B cell (primary cell): Measurements from ENCODE around the gene APOBEC3H. TPM values are rescaled to one million over a fixed set of nuclear protein-coding genes. Genes with fewer than 3 reads are reported as not detected.

ENCODE experiments used
- ATAC-seq: fragments of 200-7000 bp; cut with Tn5 transposase; one replicate; pipeline ENCODE4 v1.10.0; 2021; ENCODE audit warnings: low read depth, mild to moderate bottlenecking, moderate number of reproducible peaks, moderate library complexity
- CTCF ChIA-PET: fragments of 350-600 bp; sonication (Branson Sonifier 250); formaldehyde crosslinking; loops from one replicate; lab custom pipeline; 2021; ENCODE audit warnings: antibody characterized with exemption, inconsistent platforms; lab: Charles Lee
- POLR2A ChIA-PET: fragments of 350-600 bp; sonication (Branson Sonifier 250); formaldehyde crosslinking; loops from one replicate; lab custom pipeline; 2021; ENCODE audit warnings: antibody characterized with exemption; lab: Charles Lee
- DNase-seq: peaks from one replicate; pipeline ENCODE4 v3.0.0; 2013
- H2AFZ ChIP-seq: 2 replicates; pipeline ENCODE4 v1.6.1; 2012; ENCODE audit warnings: mild to moderate bottlenecking, low read depth, low read length; ENCODE audit not compliant: insufficient read depth, poor library complexity, severe bottlenecking
- H3K27ac ChIP-seq, 2 donors: 1 replicate in 1 of 2; 2 replicates in 1 of 2; pipeline ENCODE4 v1.5.1; 2012 to 2013; ENCODE audit warnings: low read length in 2 of 2, mild to moderate bottlenecking in 2 of 2, moderate library complexity in 1 of 2
- H3K27me3 ChIP-seq, 4 experiments: fragments of 200-600 bp in 1 of 4; sonication (generic) in 1 of 4; replicated peaks in 1 of 4; 1 replicate in 2 of 4; 2 replicates in 2 of 4; pipeline versions ENCODE4 v1.6.1 to v1.7.0; 2013 to 2016; ENCODE audit warnings: low read length in 3 of 4, mild to moderate bottlenecking in 2 of 4, mixed read lengths in 1 of 4, moderate library complexity in 1 of 4; ENCODE audit not compliant: insufficient read depth in 4 of 4, control insufficient read depth in 3 of 4; ENCODE audit errors: control extremely low read depth in 1 of 4
- H3K36me3 ChIP-seq, 2 experiments: replicated peaks in 1 of 2; 1 replicate in 1 of 2; 2 replicates in 1 of 2; pipeline versions ENCODE4 v1.6.1 to v1.7.1; 2013; ENCODE audit warnings: low read length in 1 of 2; ENCODE audit not compliant: insufficient read depth in 2 of 2, control insufficient read depth in 1 of 2; ENCODE audit errors: control extremely low read depth in 1 of 2, extremely low read depth in 1 of 2
- H3K4me1 ChIP-seq, 2 donors: fragments of 200-600 bp in 1 of 2; sonication (generic) in 1 of 2; 1 replicate in 1 of 2; 2 replicates in 1 of 2; pipeline versions ENCODE4 v1.5.1 to v1.6.1; 2013 to 2017; ENCODE audit warnings: low read length in 2 of 2; ENCODE audit not compliant: control insufficient read depth in 2 of 2, insufficient read depth in 2 of 2
- H3K4me2 ChIP-seq: replicated peaks from 2 replicates; pipeline ENCODE3; 2012; ENCODE audit warnings: mild to moderate bottlenecking, low read depth, low read length; ENCODE audit not compliant: poor library complexity, severe bottlenecking
- H3K4me3 ChIP-seq, 5 experiments: fragments of 200-600 bp in 1 of 5; sonication (generic) in 1 of 5; 1 replicate in 3 of 5; 2 replicates in 2 of 5; pipeline versions ENCODE4 v1.5.1 to v1.7.0; 2011 to 2016; ENCODE audit warnings: low read length in 4 of 5, mild to moderate bottlenecking in 4 of 5, low read depth in 2 of 5, control low read depth in 1 of 5, moderate library complexity in 1 of 5; ENCODE audit not compliant: insufficient read depth in 1 of 5; ENCODE audit errors: control extremely low read depth in 1 of 5, extremely low read depth in 1 of 5
- H3K79me2 ChIP-seq: fragments of 200-600 bp; sonication (generic); one replicate; pipeline ENCODE4 v1.6.0; 2016; ENCODE audit warnings: low read length; ENCODE audit not compliant: control insufficient read depth, insufficient read depth
- H3K9ac ChIP-seq: fragments of 200-600 bp; sonication (generic); 2 replicates; pipeline ENCODE4 v1.6.1; 2017; ENCODE audit warnings: mild to moderate bottlenecking, low read length, moderate library complexity
- H3K9me3 ChIP-seq, 3 donors: one replicate each; pipeline versions ENCODE4 v1.6.1 to v1.7.1; 2013; ENCODE audit warnings: low read length in 2 of 3; ENCODE audit not compliant: control insufficient read depth in 2 of 3, insufficient read depth in 1 of 3; ENCODE audit errors: control extremely low read depth in 1 of 3
- H4K20me1 ChIP-seq: 2 replicates; pipeline ENCODE4 v1.6.0; 2012; ENCODE audit warnings: mild to moderate bottlenecking, low read length; ENCODE audit not compliant: insufficient read depth, control insufficient read depth, poor library complexity, severe bottlenecking
- H3K27ac Mint-ChIP-seq: one replicate; pipeline ENCODE4 v1.8.0; 2021; ENCODE audit warnings: mixed read lengths
- H3K27me3 Mint-ChIP-seq: one replicate; pipeline ENCODE4 v1.8.0; 2021; ENCODE audit warnings: mixed read lengths
- H3K4me1 Mint-ChIP-seq: one replicate; pipeline ENCODE4 v1.8.0; 2021; ENCODE audit warnings: mixed read lengths
- H3K4me3 Mint-ChIP-seq: one replicate; pipeline ENCODE4 v1.8.0; 2021; ENCODE audit warnings: mixed read lengths
- H3K9me3 Mint-ChIP-seq: one replicate; pipeline ENCODE4 v1.8.0; 2022; ENCODE audit warnings: mixed read lengths; ENCODE audit not compliant: insufficient read depth
- CTCF ChIP-seq: fragments of 200-600 bp; IDR thresholded peaks from one replicate; pipeline ENCODE4 v1.8.0; 2022; ENCODE audit warnings: antibody characterized with exemption, mild to moderate bottlenecking
- EZH2 ChIP-seq: IDR thresholded peaks from 2 replicates; pipeline ENCODE4 v1.6.1; 2012; ENCODE audit warnings: borderline replicate concordance, low read depth, mild to moderate bottlenecking, moderate library complexity, low read length; ENCODE audit not compliant: insufficient read depth, poor library complexity, severe bottlenecking
- WGBS: methylation state at CpG from one replicate; pipeline ENCODE4 v1.1.5; 2013; ENCODE audit warnings: missing lambda C conversion rate; ENCODE audit not compliant: insufficient coverage; 5-methylcytosine and 5-hydroxymethylcytosine counted together
- intact Hi-C: fragments of 100-400 bp; cut with micrococcal nuclease; formaldehyde crosslinking; loops from one replicate; pipeline ENCODE4 v1.10.0; 2022
- polyA plus RNA-seq: library from polyadenylated mRNA; depleted of rRNA; stranded (reverse); fragments of >200 nt; gene quantifications from 2 replicates; pipeline ENCODE4 v1.2.3, GENCODE V29; 2012
- total RNA-seq, 2 donors: library from RNA; stranded (reverse); fragments of 120-200 nt in 1 of 2; gene quantifications; 1 replicate in 1 of 2; 2 replicates in 1 of 2; pipeline versions ENCODE4 v1.2.3 to v1.2.4, GENCODE V29; 2013 to 2022

Gene APOBEC3H
- total and polyA plus RNA-seq, 2 donors (not counting 1 experiment from before 2014, with no cell fraction given), result 0.59 to 1.4 TPM

- Mint-ChIP-seq H3K4me1 (no peaks in the 10 kb centered on the region), H3K27ac (no peak overlapping the region), H3K27me3 (no peaks in the 10 kb centered on the region), H3K9me3 (no peaks in the 10 kb centered on the region), H3K4me3 (no peak overlapping the region)
- ATAC-seq (no peak), DNase-seq (no peak)
- intact Hi-C loops, result no loop called here
- no peaks in the 10 kb centered on the region for H3K4me1 ChIP-seq
- POLR2A ChIA-PET, result interaction anchor here (0.5 kb wide), 1 partner anchor 188 kb away, joined by 3 read pairs; no protein-coding TSS in a partner anchor
- no peak overlapping the region for H3K4me3 ChIP-seq
- no peaks in the 10 kb centered on the region for H3K27me3 ChIP-seq
- no peak overlapping the region for H3K9ac ChIP-seq
- H3K36me3 ChIP-seq, result peaks cover 0 to 26% of the 10 kb centered on the region in 2 experiments
- no peak overlapping the region for H3K4me2 ChIP-seq
- H3K27ac ChIP-seq, result no peak overlapping the region
- TF ChIP-seq EZH2 (no peak), CTCF (no peak)
- CTCF ChIA-PET, result no interaction called here
- peaks cover 0 to 4% (median 0%) of the 10 kb centered on the region in 3 donors for H3K9me3 ChIP-seq
- H4K20me1 ChIP-seq, result peaks cover 41% of the 10 kb centered on the region
- no peak overlapping the region for H2AFZ ChIP-seq
- 82% methylated on average over 16 of the region's 24 CpGs for WGBS
- no peaks in the 10 kb centered on the region for H3K79me2 ChIP-seq
Measured at GRCh38 chr22:39130892-39131855, 34.1 kb downstream of the APOBEC3H start.

DNA sequence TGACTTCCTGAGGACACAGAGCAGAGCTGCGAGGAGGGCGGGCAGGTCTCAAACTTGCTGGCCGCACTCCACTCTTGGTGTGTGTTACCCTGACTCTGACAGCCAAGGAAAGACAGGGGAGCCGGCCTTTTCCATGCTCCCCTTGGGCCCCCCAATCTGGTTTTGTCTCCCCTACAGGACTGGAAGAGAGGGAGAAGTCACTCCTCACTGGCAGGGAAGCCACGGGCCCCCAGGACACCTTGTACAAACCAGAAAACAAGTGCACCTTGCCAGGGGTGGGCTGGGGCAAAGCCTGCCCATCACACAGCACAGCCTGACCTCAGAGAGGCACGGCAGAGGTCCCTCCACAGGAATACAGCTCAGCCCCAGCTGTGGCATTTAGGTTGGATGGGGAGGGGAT lies 35.2 kb downstream of the APOBEC3H start:
- Histone ChIP-seq H3K4me3 (no peak overlapping the region), H4K20me1 (peaks cover 49% of the 10 kb centered on the region), H3K36me3 (peaks cover 0 to 29% of the 10 kb centered on the region in 2 experiments), H3K4me1 (no peaks in the 10 kb centered on the region), H3K27ac (no peak overlapping the region), H3K9ac (no peak overlapping the region), H3K27me3 (no peaks in the 10 kb centered on the region), H3K9me3 (peaks cover 0 to 4% (median 0%) of the 10 kb centered on the region in 3 donors), H2AFZ (no peak overlapping the region), H3K79me2 (peaks cover 5% of the 10 kb centered on the region), H3K4me2 (no peak overlapping the region)
- Mint-ChIP-seq H3K4me3 (no peak overlapping the region), H3K27ac (peak overlapping the region; percentile 53), H3K27me3 (no peaks in the 10 kb centered on the region), H3K4me1 (no peaks in the 10 kb centered on the region), H3K9me3 (no peaks in the 10 kb centered on the region)
- CTCF ChIA-PET, result no interaction called here
- intact Hi-C loops, result no loop called here
- WGBS, result 97% methylated on average over 5 of the region's 6 CpGs
- no peak for TF ChIP-seq CTCF
- no peak for TF ChIP-seq EZH2
- POLR2A ChIA-PET, result no interaction called here
- ATAC-seq (no peak), DNase-seq (no peak)
